GM18907 (cell line): ENCODE data around the gene PBX4.
A peak's percentile ranks its signal among the peaks of the same experiment; 100 is the strongest.
"Not testable (repeated sequence)": the region's sequence is repeated elsewhere in the genome, so short reads cannot be mapped to it uniquely, and the experiment has no call there.

Source experiments
- ATAC-seq: cut with Tn5 transposase; IDR thresholded peaks from one replicate; pipeline ENCODE4 v1.9.1; 2021; ENCODE audit warnings: mild to moderate bottlenecking, moderate library complexity; ENCODE audit not compliant: unreplicated experiment

The PBX4 gene

GRCh38 chr19:19618219-19619051, at the start of gene PBX4:
TSS of gene PBX4 (minus strand) at chr19:19618687. CDS start at chr19:19618629, 58 bp downstream.
- ATAC-seq, result peak; percentile 97

GRCh38 chr19:19665420-19665948, 47.0 kb upstream of the PBX4 start:
- not testable (repeated sequence) for ATAC-seq

GRCh38 chr19:19663256-19664120, 45.0 kb upstream of the PBX4 start, which contains the start of gene ATP13A1:
TSS of gene ATP13A1 (minus strand) at chr19:19663676. CDS start at chr19:19663666, 10 bp downstream.
- peak; percentile 76 for ATAC-seq

GRCh38 chr19:19662871-19663255, 44.4 kb upstream of the PBX4 start:
- ATAC-seq, result no peak

GRCh38 chr19:19662344-19662743, 43.9 kb upstream of the PBX4 start:
- ATAC-seq, result no peak

- ATAC-seq, result peak; percentile 46
Measured at GRCh38 chr19:19661675-19662251, 43.3 kb upstream of the PBX4 start.

GRCh38 chr19:19661141-19661674, 42.7 kb upstream of the PBX4 start:
- no peak for ATAC-seq

GRCh38 chr19:19659646-19660245, 41.3 kb upstream of the PBX4 start:
- no peak for ATAC-seq

- no peak for ATAC-seq
Measured at GRCh38 chr19:19657397-19657783, 38.9 kb upstream of the PBX4 start.

- no peak for ATAC-seq
Measured at GRCh38 chr19:19656451-19657396, 38.2 kb upstream of the PBX4 start.

- ATAC-seq, result no peak
Measured at GRCh38 chr19:19655641-19656343, 37.3 kb upstream of the PBX4 start.

GRCh38 chr19:19655051-19655594, 36.6 kb upstream of the PBX4 start:
- ATAC-seq, result no peak

- no peak for ATAC-seq
Measured at GRCh38 chr19:19654441-19654840, 36.0 kb upstream of the PBX4 start.

- no peak for ATAC-seq
Measured at GRCh38 chr19:19653597-19654147, 35.2 kb upstream of the PBX4 start.

GRCh38 chr19:19652482-19653295, 34.2 kb upstream of the PBX4 start:
- no peak for ATAC-seq

GRCh38 chr19:19651076-19651475, 32.6 kb upstream of the PBX4 start:
- no peak for ATAC-seq

GRCh38 chr19:19650331-19650730, 31.8 kb upstream of the PBX4 start:
- ATAC-seq, result no peak
